ENCODE measurements around the gene ESF1. TPM values are rescaled to one million over a fixed set of nuclear protein-coding genes. Genes with fewer than 3 reads are reported as not detected.
A peak's percentile ranks its signal among the peaks of the same experiment; 100 is the strongest.

Gene ESF1
- 10 to 100 TPM; 10.4 to 11.1 TPM for total RNA-seq

- Histone ChIP-seq H3K36me3 (peaks cover 31% of the 10 kb centered on the region), H3K9me3 (no peaks in the 10 kb centered on the region), H3K4me3 (peak within 1 kb of the TSS; percentile 60 to 75), H3K27ac (peak within 1 kb of the TSS; percentile 89 to 91), H3K27me3 (no peaks in the 10 kb centered on the region), H3K4me1 (peaks cover 0 to 33% of the 10 kb centered on the region in 2 donors)
- peak; percentile 97 for DNase-seq (ENCODE audit: low spot score)
- no peak for TF ChIP-seq CTCF (IDR thresholded peaks at IDR 0.05)
Measured at GRCh38 chr20:13784893-13785715, at the start of gene ESF1, which contains the start of gene NDUFAF5. Gene ESF1 (minus strand): TSS chr20:13784919. CDS start chr20:13783140, 1,779 bp downstream. Gene NDUFAF5 (plus strand): TSS chr20:13785028. CDS start chr20:13785069, 41 bp downstream.

- no peaks in the 10 kb centered on the region for H3K4me1 ChIP-seq
- H3K27me3 ChIP-seq: no peaks in the 10 kb centered on the region
- no peak for TF ChIP-seq CTCF (IDR thresholded peaks at IDR 0.05)
Measured at GRCh38 chr20:13831476-13831875, 46.8 kb upstream of the ESF1 start.

GRCh38 chr20:13825465-13825864 lies 40.7 kb upstream of the ESF1 start:
- DNase-seq (ENCODE audit: low spot score): no peak
- Histone ChIP-seq H3K4me1 (no peaks in the 10 kb centered on the region), H3K9me3 (peaks cover 0 to 3% of the 10 kb centered on the region in 2 donors), H3K36me3 (peaks cover 8% of the 10 kb centered on the region), H3K27ac (no peak overlapping the region), H3K27me3 (no peaks in the 10 kb centered on the region), H3K4me3 (no peak overlapping the region)
- no peak for TF ChIP-seq CTCF (IDR thresholded peaks at IDR 0.05)

More at GRCh38 chr20:13831476-13831875, 46.8 kb upstream of the ESF1 start:
- no peaks in the 10 kb centered on the region for H3K9me3 ChIP-seq
- H3K36me3 ChIP-seq: no peaks in the 10 kb centered on the region
- no peak overlapping the region for H3K4me3 ChIP-seq
- H3K27ac ChIP-seq: no peak overlapping the region
- no peak for DNase-seq (ENCODE audit: low spot score)

GRCh38 chr20:13824459-13824858 lies 39.7 kb upstream of the ESF1 start:
- H3K36me3 ChIP-seq: peaks cover 8% of the 10 kb centered on the region
- TF ChIP-seq CTCF (IDR thresholded peaks at IDR 0.05): no peak
- H3K9me3 ChIP-seq: peaks cover 0 to 3% of the 10 kb centered on the region in 2 donors
- H3K4me1 ChIP-seq: no peaks in the 10 kb centered on the region
- DNase-seq (ENCODE audit: low spot score): no peak
- no peak overlapping the region for H3K27ac ChIP-seq
- no peak overlapping the region for H3K4me3 ChIP-seq
- no peaks in the 10 kb centered on the region for H3K27me3 ChIP-seq

GRCh38 chr20:13822459-13822858 lies 37.7 kb upstream of the ESF1 start:
- no peaks in the 10 kb centered on the region for H3K4me1 ChIP-seq
- DNase-seq (ENCODE audit: low spot score): no peak
- H3K9me3 ChIP-seq: peaks cover 0 to 3% of the 10 kb centered on the region in 2 donors
- H3K27ac ChIP-seq: no peak overlapping the region
- peaks cover 18% of the 10 kb centered on the region for H3K36me3 ChIP-seq
- no peak for TF ChIP-seq CTCF (IDR thresholded peaks at IDR 0.05)
- H3K4me3 ChIP-seq: no peak overlapping the region
- no peaks in the 10 kb centered on the region for H3K27me3 ChIP-seq
